Measurements from ENCODE around the gene KRT25.

DNA sequence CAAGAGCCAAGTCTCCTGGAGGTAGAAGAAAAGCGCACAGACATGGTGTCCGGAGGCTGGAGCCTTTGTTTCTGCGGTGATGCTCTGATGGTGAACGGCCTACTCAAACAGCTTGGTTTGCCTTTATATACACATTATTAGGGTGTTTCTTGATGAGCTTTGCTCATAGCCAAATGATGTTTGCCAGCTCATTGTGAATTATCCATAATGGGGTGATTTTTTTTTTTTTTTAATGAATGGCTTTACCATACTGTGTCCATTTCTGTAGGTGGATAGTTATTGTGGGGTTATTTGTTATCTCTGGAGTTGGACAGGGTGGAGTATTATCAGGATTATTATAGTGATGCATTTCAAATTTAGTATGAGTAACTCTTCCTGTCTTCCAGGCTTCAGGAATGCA lies 27.3 kb upstream of the KRT25 start, which contains the start of gene KRT27:
- no peak for TF ChIP-seq POLR2A (IDR thresholded peaks at IDR 0.05)
- TF ChIP-seq, protein P1, sequence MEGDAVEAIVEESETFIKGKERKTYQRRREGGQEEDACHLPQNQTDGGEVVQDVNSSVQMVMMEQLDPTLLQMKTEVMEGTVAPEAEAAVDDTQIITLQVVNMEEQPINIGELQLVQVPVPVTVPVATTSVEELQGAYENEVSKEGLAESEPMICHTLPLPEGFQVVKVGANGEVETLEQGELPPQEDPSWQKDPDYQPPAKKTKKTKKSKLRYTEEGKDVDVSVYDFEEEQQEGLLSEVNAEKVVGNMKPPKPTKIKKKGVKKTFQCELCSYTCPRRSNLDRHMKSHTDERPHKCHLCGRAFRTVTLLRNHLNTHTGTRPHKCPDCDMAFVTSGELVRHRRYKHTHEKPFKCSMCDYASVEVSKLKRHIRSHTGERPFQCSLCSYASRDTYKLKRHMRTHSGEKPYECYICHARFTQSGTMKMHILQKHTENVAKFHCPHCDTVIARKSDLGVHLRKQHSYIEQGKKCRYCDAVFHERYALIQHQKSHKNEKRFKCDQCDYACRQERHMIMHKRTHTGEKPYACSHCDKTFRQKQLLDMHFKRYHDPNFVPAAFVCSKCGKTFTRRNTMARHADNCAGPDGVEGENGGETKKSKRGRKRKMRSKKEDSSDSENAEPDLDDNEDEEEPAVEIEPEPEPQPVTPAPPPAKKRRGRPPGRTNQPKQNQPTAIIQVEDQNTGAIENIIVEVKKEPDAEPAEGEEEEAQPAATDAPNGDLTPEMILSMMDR (IDR thresholded peaks at IDR 0.05), result no peak
